HPDE6-E6E7 (cell line): Measurements from ENCODE around the gene ITGA5.
"Not testable (repeated sequence)": the region's sequence is repeated elsewhere in the genome, so short reads cannot be mapped to it uniquely, and the experiment has no call there.

ENCODE experiments used
- DNase-seq: peaks from one replicate; pipeline ENCODE4 v3.0.0; 2011; ENCODE audit warnings: missing footprints; ENCODE audit errors: extremely low spot score

ITGA5 gene

DNA sequence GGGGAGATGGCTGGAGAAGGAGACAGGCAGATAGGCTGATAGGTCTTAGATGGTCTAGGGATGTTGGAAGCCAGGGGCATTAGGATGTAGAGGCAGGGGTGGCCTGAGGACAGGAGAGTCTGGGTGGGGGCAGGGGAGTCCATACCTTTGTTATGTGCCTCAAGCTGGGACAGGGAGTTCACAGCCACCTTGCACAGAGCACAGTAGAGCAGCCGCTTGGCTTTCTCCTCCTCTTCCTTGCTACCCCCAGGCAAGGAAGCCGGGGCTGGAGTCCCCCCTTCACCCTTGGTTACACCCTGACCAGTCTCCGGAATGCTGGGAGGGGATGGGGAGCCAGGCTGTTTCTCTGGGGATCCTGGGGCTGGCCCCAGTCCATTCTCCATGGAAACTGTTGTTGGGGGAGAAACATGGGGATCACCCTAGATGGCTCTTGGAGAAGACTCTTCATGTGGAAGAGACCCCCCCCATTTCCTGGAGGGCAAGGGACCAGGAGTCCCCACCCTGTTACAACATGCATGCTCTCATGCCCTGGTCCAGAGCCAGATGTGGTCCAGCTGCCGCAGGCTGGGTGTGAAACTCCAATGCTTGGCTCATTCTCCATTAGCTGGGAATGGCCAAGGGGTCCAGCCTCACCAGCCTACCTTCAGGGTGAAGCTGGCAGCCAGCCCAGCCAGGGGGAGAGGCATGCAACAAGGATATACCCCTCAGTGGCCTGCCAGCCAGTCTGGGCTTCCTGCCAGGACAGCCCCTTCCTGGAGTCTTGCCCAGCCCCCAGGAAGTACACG lies 47.5 kb downstream of the ITGA5 start:
- no peak for DNase-seq

DNA sequence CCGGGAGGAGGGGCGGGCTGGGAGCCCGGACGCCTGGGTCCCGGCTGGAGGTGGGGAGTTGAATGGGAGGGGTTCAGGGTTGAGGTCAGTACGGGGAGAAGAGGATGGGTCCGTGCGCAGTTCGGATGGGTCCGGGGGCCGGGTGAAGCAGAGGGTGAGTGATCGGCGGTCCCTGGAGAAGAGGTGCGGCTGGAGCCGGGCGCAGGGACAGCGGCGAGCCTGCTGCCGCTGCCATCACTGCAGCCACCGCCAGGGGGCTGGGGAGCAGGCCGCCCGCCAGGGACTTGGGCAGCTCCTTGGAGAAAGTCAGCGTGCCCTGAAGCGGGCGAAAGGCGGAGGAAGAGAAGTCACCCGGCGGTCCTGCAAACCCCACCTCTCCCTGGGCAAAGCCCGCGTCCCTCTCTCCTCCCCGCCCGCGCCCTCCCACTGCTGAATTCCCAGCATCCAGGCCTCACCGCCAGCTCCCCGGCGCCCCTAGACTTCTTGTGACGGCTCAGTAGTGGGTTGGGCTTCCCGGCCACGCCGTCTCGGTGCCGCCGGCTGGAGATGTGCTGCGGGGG lies 48.8 kb downstream of the ITGA5 start:
- DNase-seq, result no peak

DNA sequence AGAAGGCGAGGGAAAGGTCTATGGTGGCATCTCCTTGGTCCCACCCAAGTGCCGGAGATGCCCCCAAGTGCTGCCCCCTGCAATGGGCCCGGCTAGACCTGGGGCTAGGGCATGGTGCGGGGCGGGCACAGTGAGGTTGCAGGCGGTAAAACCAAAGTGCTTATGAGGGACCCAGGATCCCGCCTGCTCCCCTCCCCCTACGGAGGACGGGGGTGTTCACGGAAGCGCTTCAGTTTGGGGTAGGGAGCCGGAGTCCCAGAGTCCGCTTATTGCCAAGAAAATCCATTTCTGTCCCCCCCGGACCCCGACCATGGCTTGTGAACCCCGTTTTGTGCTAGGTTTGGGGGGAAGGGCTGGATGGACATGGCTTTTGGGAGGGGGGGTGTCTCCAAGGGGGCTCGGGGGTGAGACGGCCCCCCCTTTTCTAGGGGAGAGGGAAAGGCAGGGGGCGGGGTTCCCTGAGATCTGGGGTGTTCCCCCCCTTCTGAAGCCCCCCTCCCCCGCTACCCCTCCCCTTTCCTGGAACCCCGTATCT lies 49.4 kb downstream of the ITGA5 start:
- DNase-seq, result no peak

DNA sequence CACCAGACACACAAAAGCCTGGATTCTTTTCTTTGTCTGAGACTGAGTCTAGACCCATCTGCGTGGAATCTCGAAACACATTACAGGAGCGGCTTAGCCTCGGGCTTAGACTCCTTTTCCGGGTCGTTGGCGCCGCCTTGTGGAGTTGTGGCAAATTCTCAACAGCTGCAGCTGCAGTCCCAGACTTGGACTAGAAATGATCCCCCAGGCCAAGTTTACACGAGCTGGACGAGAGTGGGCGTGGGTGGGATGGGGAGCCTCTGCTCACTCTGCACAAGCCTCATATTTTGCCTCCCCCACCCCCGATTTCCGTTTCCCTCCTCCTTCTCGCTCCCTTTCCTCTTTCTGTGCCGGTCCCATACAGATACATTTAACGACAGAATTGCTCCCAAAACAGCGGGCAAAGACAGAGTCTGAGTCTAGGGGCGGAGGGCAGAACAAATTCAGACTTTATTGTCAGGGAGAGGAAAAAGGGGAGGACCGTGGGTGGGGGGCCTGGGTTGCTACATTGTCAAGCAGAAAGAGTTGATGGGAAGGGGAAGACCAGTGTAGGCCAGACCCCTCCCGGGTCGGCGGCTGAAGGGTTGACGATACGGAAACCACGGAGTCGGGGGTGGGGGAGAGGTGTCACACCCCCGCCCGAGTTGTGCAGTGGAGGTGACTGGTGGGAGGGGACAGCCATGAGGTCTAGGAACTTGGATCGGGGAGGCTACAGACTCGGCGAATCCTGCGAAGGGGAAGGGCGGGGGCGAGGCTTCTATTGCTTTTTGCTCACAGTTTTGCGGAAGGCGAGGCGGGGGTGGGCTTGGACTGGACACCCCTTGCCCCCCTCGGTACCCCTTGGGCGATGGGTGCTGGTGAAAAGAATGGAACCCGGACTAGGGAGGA lies 50.1 kb downstream of the ITGA5 start:
- peak; percentile 64 for DNase-seq

DNA sequence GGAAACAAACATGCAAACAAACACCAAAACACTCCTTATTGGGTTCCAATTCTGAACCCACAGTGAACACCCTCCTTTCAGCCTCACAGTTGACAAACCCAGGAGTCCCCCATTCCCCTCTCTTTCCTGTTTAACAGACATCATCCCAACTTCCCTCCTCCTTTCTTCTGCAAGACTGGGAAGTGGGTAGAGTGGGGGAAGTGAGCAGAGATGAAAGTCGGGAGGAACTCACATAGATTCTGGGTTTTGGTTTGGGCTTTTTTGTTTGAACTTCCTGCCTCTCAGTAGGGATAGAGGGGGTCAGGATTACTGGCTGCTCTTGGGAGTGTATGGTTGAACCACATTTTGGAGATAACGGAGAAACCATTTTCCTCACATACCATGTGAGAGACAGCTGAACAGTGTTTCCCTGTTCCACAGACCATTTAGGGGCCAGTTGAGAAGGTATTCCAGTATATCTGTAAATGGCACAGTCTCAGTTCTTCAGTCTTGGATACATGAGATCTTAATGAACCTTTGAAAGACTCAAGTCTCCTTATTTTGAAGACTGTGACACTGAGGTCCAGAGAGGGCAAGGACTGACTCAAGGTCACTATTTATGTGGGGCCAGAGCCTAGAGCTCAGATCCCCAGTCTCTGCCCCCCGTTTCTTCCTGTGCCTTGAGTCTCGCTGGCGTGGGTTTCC lies 50.9 kb downstream of the ITGA5 start:
- no peak for DNase-seq

DNA sequence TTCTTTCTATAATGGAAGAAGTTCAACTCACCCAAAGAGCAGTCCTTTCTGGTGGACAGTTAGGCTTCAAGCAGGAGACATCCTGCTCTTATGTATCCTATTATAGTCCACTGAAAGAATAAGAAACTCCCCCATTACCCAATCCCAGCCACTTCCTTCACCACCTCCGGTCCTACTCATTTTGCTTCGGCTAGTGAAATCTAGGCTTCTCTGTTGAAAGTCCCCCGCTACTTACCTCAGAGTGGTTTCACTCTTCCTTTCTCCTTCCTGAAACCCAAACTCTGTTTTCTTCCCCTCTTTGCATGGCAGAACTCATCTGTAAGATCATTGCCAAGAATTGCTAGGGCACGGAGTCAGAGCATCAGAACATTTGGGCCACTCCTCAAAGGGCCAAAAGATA lies 54.7 kb downstream of the ITGA5 start, which contains the start of gene GPR84:
Gene GPR84 (minus strand): TSS at position 74 of the 400 bp plus-strand sequence. CDS start 635 bp downstream, outside the sequence.
- no peak for DNase-seq

DNA sequence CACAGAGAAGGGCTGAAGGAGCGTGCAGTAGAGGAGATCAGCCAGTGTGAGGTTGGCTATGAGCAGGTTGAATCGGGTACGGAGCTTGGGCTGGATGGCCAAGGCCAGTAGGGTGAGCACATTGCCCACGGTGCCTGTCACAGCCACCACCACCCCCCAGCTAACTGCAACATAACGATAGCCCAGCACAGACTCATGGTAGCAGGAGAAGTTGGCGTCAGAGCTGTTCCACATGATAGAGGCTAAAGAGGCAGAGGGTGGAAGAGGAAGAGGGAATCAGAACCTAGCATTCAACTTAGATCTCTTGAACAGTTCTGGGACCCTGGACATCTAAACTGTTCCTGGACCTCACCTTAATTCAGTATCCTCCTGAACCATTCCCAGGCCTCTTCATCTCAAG lies 55.4 kb downstream of the ITGA5 start:
- DNase-seq, result no peak

DNA sequence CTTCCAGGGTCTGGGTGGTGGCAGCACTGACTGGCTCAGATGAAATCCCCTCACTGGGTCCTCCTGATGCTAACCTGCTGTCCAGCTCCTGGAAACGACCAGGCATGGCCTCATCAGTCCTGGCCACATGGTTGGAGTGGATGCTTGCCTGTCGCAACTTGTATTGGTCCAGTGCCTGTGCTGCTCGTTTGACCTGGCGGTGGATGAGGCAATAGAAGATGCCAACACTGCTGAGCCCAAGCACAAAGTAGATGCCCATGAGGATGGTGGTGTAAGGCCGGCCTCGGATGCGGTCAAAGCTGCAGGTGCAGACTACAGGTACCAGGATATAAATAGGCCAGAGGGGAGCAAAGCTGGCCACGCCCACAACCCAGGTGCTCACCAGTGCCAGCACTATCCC lies 56.0 kb downstream of the ITGA5 start:
- no peak for DNase-seq

DNA sequence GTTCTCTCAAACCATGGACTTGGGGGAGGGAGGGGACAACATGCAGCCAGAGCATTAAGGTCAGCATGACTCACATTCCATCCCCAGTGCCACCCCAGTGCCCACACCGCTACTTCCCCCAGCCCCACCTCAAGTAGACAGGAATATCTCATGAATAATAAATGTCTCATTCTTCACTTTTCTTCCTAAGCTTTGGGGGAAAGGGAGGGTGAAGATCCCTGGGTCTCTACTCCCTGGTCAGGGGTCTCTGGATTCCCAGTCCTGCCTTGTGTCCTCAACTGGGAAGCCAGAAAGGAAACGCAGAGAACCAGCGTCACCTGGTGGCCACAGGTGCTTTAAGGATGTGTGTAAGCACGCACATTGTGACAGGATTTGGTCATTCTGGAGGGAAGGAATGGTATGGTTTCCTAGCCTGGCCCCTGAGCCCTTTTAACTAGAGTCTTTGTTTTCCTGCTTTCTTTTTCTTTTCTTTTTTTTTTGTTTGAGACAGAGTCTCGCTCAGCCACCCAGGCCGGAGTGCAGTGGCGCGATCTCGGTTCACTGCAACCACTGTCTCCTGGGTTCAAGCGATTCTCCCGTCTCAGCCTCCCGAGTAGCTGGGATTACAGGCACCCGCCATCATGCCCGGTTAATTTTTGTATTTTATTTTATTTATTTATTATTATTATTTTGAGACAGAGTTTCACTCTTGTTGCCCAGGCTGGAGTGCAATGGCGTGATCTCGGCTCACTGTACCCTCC lies 58.2 kb downstream of the ITGA5 start:
- peak; percentile 58 for DNase-seq

DNA sequence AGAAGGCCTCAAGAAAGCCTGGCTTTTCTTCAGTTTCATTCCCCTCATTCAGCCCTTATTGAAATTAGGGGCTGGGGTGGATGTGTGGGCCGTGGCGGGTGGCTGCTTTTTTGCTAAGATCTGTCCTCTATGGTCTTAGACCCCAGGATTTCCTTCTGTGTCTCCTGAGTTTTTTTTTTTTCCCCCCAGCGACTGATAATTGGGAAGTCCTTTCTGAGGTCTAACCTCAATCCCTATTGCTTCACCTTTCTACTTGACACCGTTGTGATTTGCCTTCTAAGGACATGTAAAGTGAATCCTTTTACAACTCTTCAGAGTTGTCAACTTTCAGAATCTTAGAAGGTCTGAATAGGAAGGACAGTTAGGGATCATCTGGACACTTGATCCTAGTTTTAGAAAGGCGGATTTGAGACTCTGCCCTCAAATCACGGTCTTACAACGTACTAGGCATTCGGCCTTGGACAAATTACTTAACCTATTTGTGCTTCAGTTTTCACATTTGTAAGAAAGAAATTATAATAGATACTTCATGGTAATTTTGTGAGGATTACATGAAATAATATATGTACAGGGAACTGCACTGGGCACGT lies 59.2 kb downstream of the ITGA5 start:
- no peak for DNase-seq

DNA sequence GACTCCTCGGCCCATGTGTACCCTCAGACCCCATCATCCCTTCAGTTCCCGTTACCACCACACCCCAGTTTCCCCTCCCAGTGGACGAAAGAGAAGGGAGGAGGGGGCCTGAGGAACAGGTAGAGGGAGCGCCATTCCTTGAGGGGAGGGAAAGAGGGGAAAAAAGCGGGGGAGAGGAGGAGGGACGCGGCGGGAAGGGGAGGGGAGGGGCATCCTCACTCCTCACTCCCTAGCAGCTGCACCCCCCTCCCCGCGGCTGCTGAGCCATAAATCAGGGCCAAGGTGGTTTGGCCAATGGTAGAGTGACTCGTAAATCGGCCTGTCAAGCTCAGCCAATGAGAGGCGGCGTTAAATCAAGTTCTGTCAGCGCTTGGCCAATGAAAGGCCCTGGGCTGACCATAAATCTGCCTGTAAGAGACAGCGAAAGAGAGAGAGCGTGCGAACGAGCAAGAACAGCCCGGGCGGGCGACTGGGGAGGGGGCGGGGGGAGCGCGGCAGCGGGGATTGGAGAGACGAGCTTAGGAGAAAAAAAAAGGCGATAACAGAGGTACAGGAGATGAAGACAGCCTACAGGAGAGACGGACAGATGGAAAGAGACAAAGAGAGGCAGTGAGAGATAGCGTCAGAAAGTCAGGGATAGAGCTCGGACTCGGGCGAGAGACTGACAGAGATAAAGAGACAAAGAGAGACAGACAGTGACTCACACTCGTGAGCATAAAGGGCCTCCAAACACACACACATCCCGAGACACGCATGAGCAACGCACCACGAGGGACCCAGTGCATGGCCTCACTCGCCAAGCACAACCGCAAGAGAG lies 59.9 kb downstream of the ITGA5 start:
- DNase-seq, result peak; percentile 99

DNA sequence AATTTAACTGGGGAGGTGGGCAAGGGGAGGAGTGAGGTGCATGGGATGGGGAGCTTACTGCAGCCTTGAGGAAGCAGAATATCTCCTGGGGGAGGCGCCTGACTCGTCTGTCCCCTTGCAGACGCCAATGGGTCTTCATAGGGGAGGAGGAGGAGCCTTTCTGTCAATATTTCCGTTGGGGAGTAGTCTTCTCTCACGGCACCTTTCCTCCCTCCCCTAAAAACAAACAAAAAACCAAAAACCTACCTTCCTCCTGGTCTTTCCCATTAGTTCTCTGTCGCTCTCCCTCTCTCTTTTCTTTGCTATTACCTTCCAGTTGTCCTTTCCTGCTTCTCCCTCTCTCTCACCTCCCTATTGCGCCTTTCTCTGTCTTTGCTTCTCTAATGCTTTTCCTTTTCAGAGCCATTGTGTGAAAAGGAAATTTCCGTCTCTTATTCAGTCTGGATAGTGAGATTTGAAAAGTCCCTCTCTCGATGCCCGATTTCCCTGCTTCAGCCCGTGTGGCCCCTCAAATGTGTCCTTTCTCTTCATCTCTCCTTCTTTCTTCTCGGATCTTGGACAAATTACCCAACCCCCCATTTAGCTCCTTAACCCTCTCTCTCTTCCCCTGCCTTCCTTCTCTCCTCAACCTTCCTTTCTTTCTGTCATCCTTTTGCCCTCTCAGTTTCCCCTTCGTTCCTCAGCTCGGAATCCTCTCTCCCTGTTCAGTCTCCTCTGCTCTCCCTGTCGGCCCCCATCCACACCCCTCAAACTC lies 60.7 kb downstream of the ITGA5 start:
- DNase-seq, result no peak

DNA sequence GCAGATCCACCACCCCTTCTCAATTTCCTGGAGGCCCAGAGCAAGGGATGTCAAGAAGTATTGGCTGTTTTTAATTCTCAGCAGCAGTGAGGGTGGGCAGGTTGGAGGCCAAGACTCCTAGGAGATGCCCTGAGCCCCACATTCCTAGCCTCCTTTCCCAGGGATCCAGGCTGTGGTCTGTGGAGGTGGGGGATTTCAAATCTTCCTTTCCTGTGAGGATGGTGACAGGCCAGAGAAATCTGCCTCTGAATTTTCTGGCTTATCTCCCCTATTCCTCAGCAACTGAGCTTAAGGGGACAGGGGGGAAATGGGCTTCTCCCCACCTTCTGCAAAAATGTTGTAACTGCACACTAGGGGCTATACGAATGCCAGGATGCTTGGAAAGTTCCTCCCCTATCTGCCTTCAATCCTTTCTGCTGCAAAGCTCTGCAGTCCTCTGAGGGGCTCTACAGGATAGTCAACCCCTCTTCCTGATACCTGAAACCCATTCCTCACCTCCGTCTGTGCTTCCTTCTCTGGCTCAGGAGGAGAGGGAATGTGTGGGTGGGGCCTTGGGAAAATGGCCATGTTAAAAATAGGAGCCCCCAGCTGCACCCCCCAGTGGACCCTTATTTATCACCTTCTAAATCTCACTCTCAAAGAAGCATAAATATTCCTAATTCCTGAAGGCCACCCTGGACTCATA lies 61.4 kb downstream of the ITGA5 start:
- DNase-seq, result no peak

DNA sequence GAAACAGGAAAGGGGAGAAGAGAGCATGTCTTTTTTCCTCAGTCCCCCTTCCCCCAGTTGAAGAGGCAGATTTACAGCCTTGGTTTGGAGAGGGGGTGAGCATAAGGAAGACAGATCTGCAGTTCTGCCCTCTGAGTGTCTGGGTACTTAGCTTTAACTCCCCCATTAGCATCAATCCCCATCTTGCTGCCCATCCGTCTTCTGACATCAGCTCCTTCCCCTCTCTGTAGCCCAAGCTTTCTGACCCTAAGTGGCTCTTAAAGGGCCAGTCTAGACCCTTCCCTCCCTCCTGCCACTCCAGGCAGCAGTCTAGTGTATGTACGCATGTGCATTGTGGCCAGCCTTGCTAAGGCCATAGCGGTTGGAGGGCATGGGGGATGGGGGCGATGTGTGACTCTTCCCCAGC lies 62.1 kb downstream of the ITGA5 start:
- DNase-seq, result no peak

DNA sequence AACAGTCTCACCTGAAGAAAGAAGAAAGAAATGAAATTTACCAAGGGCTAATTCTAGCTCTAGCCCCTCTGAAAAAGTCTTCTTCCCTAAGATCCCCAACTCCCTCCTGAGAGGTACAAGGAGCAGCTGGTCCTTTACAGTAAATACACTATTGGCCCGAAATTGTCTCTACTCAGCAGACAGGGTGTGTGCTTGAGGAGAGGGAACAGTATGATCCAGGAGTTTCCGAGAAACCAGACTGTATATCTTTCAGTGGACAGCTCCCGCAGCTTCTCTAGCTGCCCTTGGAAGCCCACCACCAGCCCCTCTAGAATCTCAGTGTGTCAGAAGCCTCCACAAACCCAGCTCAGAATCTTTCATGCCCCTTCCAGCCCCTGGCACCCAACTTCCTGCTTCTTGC lies 62.8 kb downstream of the ITGA5 start:
- DNase-seq, result no peak

DNA sequence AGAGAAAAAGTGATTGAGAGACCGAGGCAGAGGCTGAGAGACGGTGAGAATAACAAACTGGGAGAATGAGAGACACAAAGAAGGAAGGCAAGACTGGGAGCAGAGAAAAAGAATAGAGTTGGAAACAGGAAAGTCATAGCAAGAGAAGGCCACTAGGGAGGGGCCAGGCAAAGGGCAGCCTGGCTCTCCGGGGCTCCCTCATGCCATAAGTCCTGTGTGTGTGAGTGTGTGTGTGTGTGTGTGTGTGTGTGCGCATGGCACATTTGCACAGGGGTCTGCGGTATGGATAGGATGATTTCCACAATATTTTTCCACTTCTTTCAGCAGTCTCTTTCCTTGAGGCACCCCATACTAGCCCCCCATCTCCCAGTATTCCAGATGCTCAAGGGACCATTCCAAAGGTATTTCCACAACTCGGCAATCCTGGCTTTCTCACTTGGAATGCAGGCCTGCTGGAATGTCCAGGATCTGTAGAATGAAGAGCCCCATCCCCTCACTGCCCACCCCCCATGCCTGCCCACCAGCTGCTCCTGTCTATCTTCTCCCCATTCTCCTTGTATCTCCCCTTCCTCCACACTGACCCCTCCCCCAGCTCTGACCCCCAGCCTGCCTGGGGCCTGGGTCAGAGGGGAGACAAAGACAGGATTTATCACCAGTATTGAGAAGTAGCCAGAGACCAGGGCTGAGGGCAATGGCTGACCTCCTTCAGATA lies 63.8 kb downstream of the ITGA5 start:
- DNase-seq, result no peak

DNA sequence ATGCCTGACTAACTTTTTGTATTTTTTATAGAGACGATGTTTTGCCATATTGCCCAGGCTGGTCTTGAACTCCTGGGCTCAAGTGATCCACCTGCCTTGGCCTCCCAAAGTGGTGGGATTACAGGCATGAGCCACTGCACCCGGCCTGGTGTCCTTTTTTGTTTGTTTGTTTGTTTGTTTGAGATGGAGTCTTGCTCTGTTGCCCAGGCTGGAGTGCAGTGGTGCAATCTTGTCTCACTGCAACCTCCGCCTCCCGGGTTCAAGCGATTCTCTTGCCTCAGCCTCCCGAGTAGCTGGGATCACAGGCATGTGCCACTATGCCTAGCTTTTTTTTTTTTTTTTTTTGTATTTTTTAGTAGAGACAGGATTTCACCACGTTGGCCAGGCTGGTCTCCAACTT lies 64.8 kb downstream of the ITGA5 start:
- not testable (repeated sequence) for DNase-seq
